Liver (tissue), 3 donors: ENCODE measurements around the gene WDR17.

Source experiments
- ATF3 ChIP-seq: IDR thresholded peaks from 2 replicates; pipeline ENCODE4 v1.6.1; 2016; ENCODE audit warnings: antibody characterized with exemption
- EGR1 ChIP-seq, 2 donors: IDR thresholded peaks; 2 replicates each; pipeline ENCODE4 v1.6.1; 2016 to 2018; ENCODE audit warnings: antibody characterized with exemption in 2 of 2, low read depth in 2 of 2
- JUND ChIP-seq, 2 donors: IDR thresholded peaks; 2 replicates each; pipeline ENCODE4 v1.6.1; 2016; ENCODE audit warnings: antibody characterized with exemption in 2 of 2
- RAD21 ChIP-seq, 2 donors: IDR thresholded peaks; 2 replicates each; pipeline ENCODE4 v1.6.1; 2016; ENCODE audit warnings: antibody characterized with exemption in 2 of 2, mild to moderate bottlenecking in 2 of 2
- SP1 ChIP-seq: IDR thresholded peaks from 2 replicates; pipeline ENCODE4 v1.6.1; 2018; ENCODE audit warnings: antibody characterized with exemption, mild to moderate bottlenecking
- TAF1 ChIP-seq: conservative IDR thresholded peaks from 2 replicates; pipeline ENCODE4 v1.6.1; 2016; ENCODE audit warnings: antibody characterized with exemption, mild to moderate bottlenecking
- YY1 ChIP-seq: IDR thresholded peaks from 2 replicates; pipeline ENCODE4 v1.6.1; 2016; ENCODE audit warnings: antibody characterized with exemption, mild to moderate bottlenecking
- TF ChIP-seq, protein P1 (sequence below): fragments of 150-350 bp; IDR thresholded peaks from 2 replicates; pipeline ENCODE4 v1.5.1; 2017; ENCODE audit warnings: improper control_type of control experiment, low read depth, low read length; ENCODE audit not compliant: missing input control
- TF ChIP-seq, protein P2 (sequence below): IDR thresholded peaks from 2 replicates; pipeline ENCODE4 v1.6.1; 2016; ENCODE audit warnings: antibody characterized with exemption, mild to moderate bottlenecking
- donor health status: healthy.
- donor health status: healthy.

DNA sequence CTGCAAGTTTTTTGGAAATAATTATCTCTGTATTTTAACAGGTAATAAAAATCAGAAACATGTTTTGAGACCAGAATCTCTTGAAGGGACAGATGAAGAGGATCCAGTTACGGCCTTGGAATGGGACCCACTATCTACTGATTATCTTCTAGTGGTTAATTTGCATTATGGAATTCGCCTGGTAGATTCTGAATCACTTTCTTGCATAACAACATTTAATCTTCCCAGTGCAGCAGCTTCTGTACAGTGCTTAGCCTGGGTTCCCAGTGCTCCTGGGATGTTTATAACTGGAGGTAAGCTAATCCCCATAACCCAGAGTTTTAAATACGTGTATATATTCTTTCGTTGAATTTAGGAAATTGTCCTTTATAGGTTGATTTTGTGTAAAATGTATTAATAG lies 59.4 kb downstream of the WDR17 start:
- TF ChIP-seq JUND (IDR thresholded peaks at IDR 0.05) (no peak), ATF3 (no peak), TAF1 (no peak), EGR1 (IDR thresholded peaks at IDR 0.05; ENCODE audit: low read depth in 2 of 2) (no peak), SP1 (no peak), YY1 (no peak), RAD21 (IDR thresholded peaks at IDR 0.05) (no peak)
- TF ChIP-seq, protein P1, sequence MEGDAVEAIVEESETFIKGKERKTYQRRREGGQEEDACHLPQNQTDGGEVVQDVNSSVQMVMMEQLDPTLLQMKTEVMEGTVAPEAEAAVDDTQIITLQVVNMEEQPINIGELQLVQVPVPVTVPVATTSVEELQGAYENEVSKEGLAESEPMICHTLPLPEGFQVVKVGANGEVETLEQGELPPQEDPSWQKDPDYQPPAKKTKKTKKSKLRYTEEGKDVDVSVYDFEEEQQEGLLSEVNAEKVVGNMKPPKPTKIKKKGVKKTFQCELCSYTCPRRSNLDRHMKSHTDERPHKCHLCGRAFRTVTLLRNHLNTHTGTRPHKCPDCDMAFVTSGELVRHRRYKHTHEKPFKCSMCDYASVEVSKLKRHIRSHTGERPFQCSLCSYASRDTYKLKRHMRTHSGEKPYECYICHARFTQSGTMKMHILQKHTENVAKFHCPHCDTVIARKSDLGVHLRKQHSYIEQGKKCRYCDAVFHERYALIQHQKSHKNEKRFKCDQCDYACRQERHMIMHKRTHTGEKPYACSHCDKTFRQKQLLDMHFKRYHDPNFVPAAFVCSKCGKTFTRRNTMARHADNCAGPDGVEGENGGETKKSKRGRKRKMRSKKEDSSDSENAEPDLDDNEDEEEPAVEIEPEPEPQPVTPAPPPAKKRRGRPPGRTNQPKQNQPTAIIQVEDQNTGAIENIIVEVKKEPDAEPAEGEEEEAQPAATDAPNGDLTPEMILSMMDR = no peak
- TF ChIP-seq, protein P2, sequence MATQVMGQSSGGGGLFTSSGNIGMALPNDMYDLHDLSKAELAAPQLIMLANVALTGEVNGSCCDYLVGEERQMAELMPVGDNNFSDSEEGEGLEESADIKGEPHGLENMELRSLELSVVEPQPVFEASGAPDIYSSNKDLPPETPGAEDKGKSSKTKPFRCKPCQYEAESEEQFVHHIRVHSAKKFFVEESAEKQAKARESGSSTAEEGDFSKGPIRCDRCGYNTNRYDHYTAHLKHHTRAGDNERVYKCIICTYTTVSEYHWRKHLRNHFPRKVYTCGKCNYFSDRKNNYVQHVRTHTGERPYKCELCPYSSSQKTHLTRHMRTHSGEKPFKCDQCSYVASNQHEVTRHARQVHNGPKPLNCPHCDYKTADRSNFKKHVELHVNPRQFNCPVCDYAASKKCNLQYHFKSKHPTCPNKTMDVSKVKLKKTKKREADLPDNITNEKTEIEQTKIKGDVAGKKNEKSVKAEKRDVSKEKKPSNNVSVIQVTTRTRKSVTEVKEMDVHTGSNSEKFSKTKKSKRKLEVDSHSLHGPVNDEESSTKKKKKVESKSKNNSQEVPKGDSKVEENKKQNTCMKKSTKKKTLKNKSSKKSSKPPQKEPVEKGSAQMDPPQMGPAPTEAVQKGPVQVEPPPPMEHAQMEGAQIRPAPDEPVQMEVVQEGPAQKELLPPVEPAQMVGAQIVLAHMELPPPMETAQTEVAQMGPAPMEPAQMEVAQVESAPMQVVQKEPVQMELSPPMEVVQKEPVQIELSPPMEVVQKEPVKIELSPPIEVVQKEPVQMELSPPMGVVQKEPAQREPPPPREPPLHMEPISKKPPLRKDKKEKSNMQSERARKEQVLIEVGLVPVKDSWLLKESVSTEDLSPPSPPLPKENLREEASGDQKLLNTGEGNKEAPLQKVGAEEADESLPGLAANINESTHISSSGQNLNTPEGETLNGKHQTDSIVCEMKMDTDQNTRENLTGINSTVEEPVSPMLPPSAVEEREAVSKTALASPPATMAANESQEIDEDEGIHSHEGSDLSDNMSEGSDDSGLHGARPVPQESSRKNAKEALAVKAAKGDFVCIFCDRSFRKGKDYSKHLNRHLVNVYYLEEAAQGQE = no peak
